Pancreas (tissue), 10 donors: ENCODE results near the gene FAM3B. TPM values are rescaled to one million over a fixed set of nuclear protein-coding genes. Genes with fewer than 3 reads are reported as not detected.

Experiments
- ATAC-seq, 4 donors: fragments of 200-7000 bp; cut with Tn5 transposase; one replicate each; pipeline versions ENCODE4 v1.8.0 to v1.9.1; 2020; ENCODE audit warnings: mild to moderate bottlenecking in 4 of 4, moderate library complexity in 4 of 4
- DNase-seq, 6 donors: peaks; one replicate each; pipeline ENCODE4 v3.0.0-alpha.2; 2020
- FAIRE-seq: peaks from 2 replicates; lab custom pipeline; 2012; peaks lifted over from hg19 to GRCh38; lab: Jason Lieb, UNC
- H3K27ac ChIP-seq, 4 donors: fragments of 200-600 bp; sonication (generic); 1 replicate in 3 of 4; 2 replicates in 1 of 4; pipeline versions ENCODE4 v1.5.0 to v1.8.0; 2020
- H3K27me3 ChIP-seq, 4 donors: fragments of 200-600 bp; one replicate each; pipeline ENCODE4 v1.8.0; 2021
- H3K36me3 ChIP-seq, 3 donors: fragments of 200-600 bp; sonication (generic) in 1 of 3; one replicate each; pipeline versions ENCODE4 v1.5.0 to v1.8.0; 2020 to 2021
- H3K4me1 ChIP-seq, 3 donors: fragments of 200-600 bp; one replicate each; pipeline ENCODE4 v1.8.0; 2021
- H3K4me3 ChIP-seq, 4 donors: fragments of 200-600 bp; sonication (generic) in 2 of 4; one replicate each; pipeline versions ENCODE4 v1.5.0 to v1.8.0; 2020 to 2021
- H3K9me3 ChIP-seq, 4 donors: fragments of 200-600 bp; one replicate each; pipeline ENCODE4 v1.8.0; 2021
- CTCF ChIP-seq, 4 donors: fragments of 200-600 bp; sonication (generic) in 3 of 4; IDR thresholded peaks; one replicate each; pipeline versions ENCODE4 v1.5.0 to v1.8.0; 2021; ENCODE audit warnings: antibody characterized with exemption in 4 of 4
- WGBS, 2 donors: extraction: QIAGEN DNeasy Blood & Tissue Kit; methylation state at CpG; one replicate each; pipeline ENCODE4 v1.1.7; 2013; 5-methylcytosine and 5-hydroxymethylcytosine counted together
- intact Hi-C, 3 donors: fragments of 100-400 bp; cut with DNase I; formaldehyde crosslinking; loops; one replicate each; pipeline versions ENCODE4 v1.11.1 to v1.14.2; 2022
- polyA plus RNA-seq, 2 donors: library from polyadenylated mRNA; stranded (reverse); fragments of 200-250 nt; gene quantifications; one replicate each; pipeline ENCODE4 v1.2.3, GENCODE V29; 2013
- total RNA-seq, 6 donors: library from RNA; stranded (reverse); fragmentation: NEBNext Ultra II Directional in 4 of 6; extraction: Animal tissue kit (Norgen Biotek cat#: 25700) in 4 of 6; gene quantifications; one replicate each; pipeline versions ENCODE4 v1.2.1 to v1.2.4, GENCODE V29; 2021 to 2023
- donor health status: healthy with polysubstance abuse.
- donor health status: DM: no; HTN: no; CAD: no; lungs with moderate emphysema.
- donor health status: DM: no; HTN: no; CAD: no.
- donor health status: control.
- donor health status: control.
- donor health status: Bipolar disorder and iron deficiency.
- donor health status: DM: yes; HTN: yes; CAD: no.
- donor health status: DM: no; HTN: no; CAD: no.
- donor health status: DM: no; HTN: no; CAD: no.
- donor health status: DM: yes; HTN: yes; CAD: no.

Gene FAM3B
- total and polyA plus RNA-seq, 8 donors = 71.9 to 142 (median 105) TPM

GRCh38 chr21:41277846-41278245, 38.8 kb upstream of the FAM3B start:
- ATAC-seq (no peak), DNase-seq (no peak), FAIRE-seq (no peak)
- no peak overlapping the region for H3K27ac ChIP-seq
- H3K4me1 ChIP-seq = peaks cover 0 to 5% (median 0%) of the 10 kb centered on the region in 3 donors
- H3K27me3 ChIP-seq = no peaks in the 10 kb centered on the region
- H3K4me3 ChIP-seq = no peak overlapping the region
- 68 to 69% methylated on average over 4 of the region's 4 CpGs for WGBS, 2 donors
- intact Hi-C loops = no loop called here
- TF ChIP-seq CTCF (IDR thresholded peaks at IDR 0.05) = no peak
- H3K9me3 ChIP-seq = no peaks in the 10 kb centered on the region
- no peaks in the 10 kb centered on the region for H3K36me3 ChIP-seq

GRCh38 chr21:41280115-41280919, 36.3 kb upstream of the FAM3B start:
- no peak for TF ChIP-seq CTCF (IDR thresholded peaks at IDR 0.05)
- no peak for DNase-seq
- Histone ChIP-seq H3K27ac (no peak overlapping the region), H3K4me1 (peaks cover 0 to 5% (median 0%) of the 10 kb centered on the region in 3 donors), H3K4me3 (no peak overlapping the region), H3K27me3 (no peaks in the 10 kb centered on the region), H3K36me3 (no peaks in the 10 kb centered on the region), H3K9me3 (no peaks in the 10 kb centered on the region)
- FAIRE-seq = no peak
- intact Hi-C loops = loop anchor here in 2 of 3 donors (5.0 to 10.0 kb wide), 2 partner anchors 182 to 184 kb away; no protein-coding TSS in a partner anchor
- peak in 1 of 4 donors; percentile 14 for ATAC-seq
- WGBS, 2 donors = 60 to 71% methylated on average over 18 of the region's 18 CpGs

- intact Hi-C loops = loop anchor here in 2 of 3 donors (5.0 to 10.0 kb wide), 2 partner anchors 180 to 182 kb away; no protein-coding TSS in a partner anchor
- DNase-seq = no peak
- H3K4me3 ChIP-seq = no peak overlapping the region
- peaks cover 0 to 5% (median 0%) of the 10 kb centered on the region in 3 donors for H3K4me1 ChIP-seq
- no peak for FAIRE-seq
- no peak for ATAC-seq
- WGBS, 2 donors = 33 to 35% methylated on average over 3 of the region's 3 CpGs
- H3K9me3 ChIP-seq = no peaks in the 10 kb centered on the region
- no peaks in the 10 kb centered on the region for H3K36me3 ChIP-seq
- H3K27ac ChIP-seq = no peak overlapping the region
- H3K27me3 ChIP-seq = no peaks in the 10 kb centered on the region
- TF ChIP-seq CTCF (IDR thresholded peaks at IDR 0.05) = no peak
Measured at GRCh38 chr21:41282412-41282811, 34.2 kb upstream of the FAM3B start.

GRCh38 chr21:41283211-41283818, 33.3 kb upstream of the FAM3B start:
- intact Hi-C loops = loop anchor here in 2 of 3 donors (5.0 to 10.0 kb wide), 2 partner anchors 179 to 181 kb away; no protein-coding TSS in a partner anchor
- FAIRE-seq = peak; percentile 86
- peak; percentile 39 to 70 (median 55) for TF ChIP-seq CTCF (IDR thresholded peaks at IDR 0.05)

More at GRCh38 chr21:41283211-41283818, 33.3 kb upstream of the FAM3B start:
- 17 to 20% methylated on average over 8 of the region's 8 CpGs for WGBS, 2 donors
- Histone ChIP-seq H3K27ac (no peak overlapping the region), H3K27me3 (no peaks in the 10 kb centered on the region), H3K36me3 (no peaks in the 10 kb centered on the region), H3K4me3 (no peak overlapping the region), H3K4me1 (peaks cover 0 to 5% (median 0%) of the 10 kb centered on the region in 3 donors), H3K9me3 (no peaks in the 10 kb centered on the region)
- ATAC-seq (peak; percentile 90 to 99 (median 96)), DNase-seq (peak in 3 of 6 donors; percentile 50 to 65 (median 53))
